ENCODE data around the gene SLC27A1. TPM values are rescaled to one million over a fixed set of nuclear protein-coding genes. Genes with fewer than 3 reads are reported as not detected.

SLC27A1 gene
- total RNA-seq, 1 experiment from 2014 or later, result 8.6 TPM

DNA sequence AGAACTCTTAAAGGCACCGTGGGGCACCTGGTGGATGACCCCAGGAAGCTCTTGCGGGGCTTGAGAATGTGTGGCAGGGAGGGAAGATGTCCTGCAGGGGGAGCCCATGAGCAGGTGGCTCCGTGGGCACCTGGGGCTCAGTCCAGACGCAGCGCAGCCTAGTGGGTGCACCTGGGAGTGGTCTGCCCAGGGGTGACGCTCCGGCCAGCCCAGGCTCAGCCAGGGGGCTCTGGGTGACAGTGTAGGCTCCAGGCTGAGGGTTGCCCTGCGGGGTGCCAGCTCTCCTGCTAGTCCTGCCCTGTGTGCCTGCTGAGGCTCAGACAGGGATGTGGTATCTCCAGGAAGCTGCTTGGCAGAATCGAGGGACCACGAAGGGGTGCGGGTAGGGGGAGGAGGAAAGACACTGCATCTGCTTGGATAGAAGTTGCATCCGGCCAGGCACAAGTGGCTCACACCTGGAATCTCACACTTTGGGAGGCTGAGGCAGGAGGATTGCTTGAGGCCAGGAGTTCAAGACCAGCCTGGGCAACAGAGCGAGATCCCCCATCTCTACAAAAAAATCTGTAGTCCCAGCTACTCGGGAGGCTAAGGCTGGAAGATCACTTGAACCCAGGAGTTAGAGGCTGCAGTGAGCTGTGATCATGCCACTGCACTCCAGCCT, 26.1 kb downstream of the SLC27A1 start (continued):
- TF ChIP-seq, protein P1, sequence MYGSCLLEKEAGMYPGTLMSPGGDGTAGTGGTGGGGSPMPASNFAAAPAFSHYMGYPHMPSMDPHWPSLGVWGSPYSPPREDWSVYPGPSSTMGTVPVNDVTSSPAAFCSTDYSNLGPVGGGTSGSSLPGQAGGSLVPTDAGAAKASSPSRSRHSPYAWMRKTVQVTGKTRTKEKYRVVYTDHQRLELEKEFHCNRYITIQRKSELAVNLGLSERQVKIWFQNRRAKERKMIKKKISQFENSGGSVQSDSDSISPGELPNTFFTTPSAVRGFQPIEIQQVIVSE (CRISPR knock-in tag; IDR thresholded peaks at IDR 0.05; ENCODE audit: borderline replicate concordance), result no peak
- peak; percentile 13; the same call in 1 of the 2 replicates for TF ChIP-seq USF2 (CRISPR knock-in tag; IDR thresholded peaks at IDR 0.05)
- no peak for TF ChIP-seq IRF1 (CRISPR knock-in tag; IDR thresholded peaks at IDR 0.05)

GRCh38 chr19:17497149-17497798, 26.9 kb downstream of the SLC27A1 start:
- DNase-seq (ENCODE audit: low spot score) (peak; percentile 60), ATAC-seq (peak; percentile 51)
- peaks cover 16% of the 10 kb centered on the region for H3K4me1 Mint-ChIP-seq
- H3K9me3 Mint-ChIP-seq, result no peaks in the 10 kb centered on the region
- H3K27ac Mint-ChIP-seq, result peak overlapping the region; percentile 79; the same call in 1 of the 2 replicates
- no peaks in the 10 kb centered on the region for H3K36me3 Mint-ChIP-seq
- H3K27me3 Mint-ChIP-seq (ENCODE audit: low read depth), result peaks cover 23% of the 10 kb centered on the region
- H3K4me3 Mint-ChIP-seq, result peak overlapping the region; percentile 74
- POLR2A ChIA-PET, result interaction anchor here (0.6 kb wide), 1 partner anchor 162 kb away, joined by 4 read pairs; the partner anchor contains the start of gene ANO8
- CTCF ChIA-PET, result interaction anchor here (0.8 to 4.1 kb wide), 19 partner anchors 8 to 435 kb away, joined by 3 to 84 read pairs (median 7); partner anchors contain the start of genes CCDC124, PGLS and TMEM221
- no peak for TF ChIP-seq ZNF138 (CRISPR knock-in tag; conservative IDR thresholded peaks at IDR 0.05)
- no peak for TF ChIP-seq GRHL2 (CRISPR knock-in tag; IDR thresholded peaks at IDR 0.05; ENCODE audit: insufficient replicate concordance, severe bottlenecking)
- TF ChIP-seq, protein P2, sequence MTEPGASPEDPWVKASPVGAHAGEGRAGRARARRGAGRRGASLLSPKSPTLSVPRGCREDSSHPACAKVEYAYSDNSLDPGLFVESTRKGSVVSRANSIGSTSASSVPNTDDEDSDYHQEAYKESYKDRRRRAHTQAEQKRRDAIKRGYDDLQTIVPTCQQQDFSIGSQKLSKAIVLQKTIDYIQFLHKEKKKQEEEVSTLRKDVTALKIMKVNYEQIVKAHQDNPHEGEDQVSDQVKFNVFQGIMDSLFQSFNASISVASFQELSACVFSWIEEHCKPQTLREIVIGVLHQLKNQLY (CRISPR knock-in tag; IDR thresholded peaks at IDR 0.05), result no peak
- 0 out of 2 replicates have a peak, but pooled peaks have one; percentile 21 for TF ChIP-seq CREB1 (CRISPR knock-in tag; IDR thresholded peaks at IDR 0.05)
- TF ChIP-seq E2F1 (CRISPR knock-in tag; IDR thresholded peaks at IDR 0.05), result no peak
- no peak for TF ChIP-seq ZNF532 (CRISPR knock-in tag; IDR thresholded peaks at IDR 0.05; ENCODE audit: borderline replicate concordance)
- TF ChIP-seq, protein P1 (CRISPR knock-in tag; IDR thresholded peaks at IDR 0.05; ENCODE audit: borderline replicate concordance), result no peak
- no peak for TF ChIP-seq ZNF416 (CRISPR knock-in tag; IDR thresholded peaks at IDR 0.05)
- TF ChIP-seq ZNF423 (CRISPR knock-in tag; IDR thresholded peaks at IDR 0.05), result no peak
- TF ChIP-seq, protein P3, sequence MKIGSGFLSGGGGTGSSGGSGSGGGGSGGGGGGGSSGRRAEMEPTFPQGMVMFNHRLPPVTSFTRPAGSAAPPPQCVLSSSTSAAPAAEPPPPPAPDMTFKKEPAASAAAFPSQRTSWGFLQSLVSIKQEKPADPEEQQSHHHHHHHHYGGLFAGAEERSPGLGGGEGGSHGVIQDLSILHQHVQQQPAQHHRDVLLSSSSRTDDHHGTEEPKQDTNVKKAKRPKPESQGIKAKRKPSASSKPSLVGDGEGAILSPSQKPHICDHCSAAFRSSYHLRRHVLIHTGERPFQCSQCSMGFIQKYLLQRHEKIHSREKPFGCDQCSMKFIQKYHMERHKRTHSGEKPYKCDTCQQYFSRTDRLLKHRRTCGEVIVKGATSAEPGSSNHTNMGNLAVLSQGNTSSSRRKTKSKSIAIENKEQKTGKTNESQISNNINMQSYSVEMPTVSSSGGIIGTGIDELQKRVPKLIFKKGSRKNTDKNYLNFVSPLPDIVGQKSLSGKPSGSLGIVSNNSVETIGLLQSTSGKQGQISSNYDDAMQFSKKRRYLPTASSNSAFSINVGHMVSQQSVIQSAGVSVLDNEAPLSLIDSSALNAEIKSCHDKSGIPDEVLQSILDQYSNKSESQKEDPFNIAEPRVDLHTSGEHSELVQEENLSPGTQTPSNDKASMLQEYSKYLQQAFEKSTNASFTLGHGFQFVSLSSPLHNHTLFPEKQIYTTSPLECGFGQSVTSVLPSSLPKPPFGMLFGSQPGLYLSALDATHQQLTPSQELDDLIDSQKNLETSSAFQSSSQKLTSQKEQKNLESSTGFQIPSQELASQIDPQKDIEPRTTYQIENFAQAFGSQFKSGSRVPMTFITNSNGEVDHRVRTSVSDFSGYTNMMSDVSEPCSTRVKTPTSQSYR (CRISPR knock-in tag; IDR thresholded peaks at IDR 0.05), result no peak
- TF ChIP-seq, protein P4, sequence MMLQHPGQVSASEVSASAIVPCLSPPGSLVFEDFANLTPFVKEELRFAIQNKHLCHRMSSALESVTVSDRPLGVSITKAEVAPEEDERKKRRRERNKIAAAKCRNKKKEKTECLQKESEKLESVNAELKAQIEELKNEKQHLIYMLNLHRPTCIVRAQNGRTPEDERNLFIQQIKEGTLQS (CRISPR knock-in tag; conservative IDR thresholded peaks at IDR 0.05), result no peak
- TF ChIP-seq JAZF1 (CRISPR knock-in tag; IDR thresholded peaks at IDR 0.05), result no peak
- TF ChIP-seq AR (CRISPR knock-in tag; IDR thresholded peaks at IDR 0.05), result no peak
- no peak for TF ChIP-seq CBFB (CRISPR knock-in tag; IDR thresholded peaks at IDR 0.05; ENCODE audit: low read depth)
- no peak for TF ChIP-seq EMX1 (CRISPR knock-in tag; IDR thresholded peaks at IDR 0.05)

All from WTC11 (cell line).